HG03060 (cell line): ENCODE results near the gene ARHGEF40.

Source experiments
- ATAC-seq: cut with Tn5 transposase; IDR thresholded peaks from one replicate; pipeline ENCODE4 v1.9.1; 2021; ENCODE audit warnings: low read depth, moderate number of reproducible peaks; ENCODE audit not compliant: unreplicated experiment

Gene ARHGEF40

DNA sequence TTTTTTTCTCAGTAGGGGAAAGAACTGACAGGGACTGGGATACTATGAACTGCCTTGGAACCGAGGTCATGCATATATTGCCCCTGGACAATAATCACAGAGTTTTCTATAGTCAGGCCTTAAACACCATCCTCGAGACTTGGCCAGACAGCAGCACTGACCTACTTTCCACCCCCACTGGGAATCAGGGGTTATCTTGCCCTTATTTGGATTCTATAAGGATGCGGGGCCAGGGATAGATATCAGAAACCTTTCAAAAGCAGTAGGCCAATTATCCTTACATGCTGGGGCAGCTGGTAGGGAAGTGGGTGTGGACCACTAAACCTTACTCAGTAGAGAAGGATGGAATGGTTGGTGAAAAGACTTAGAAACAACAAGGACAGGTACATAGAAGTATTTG, 26.3 kb downstream of the ARHGEF40 start:
- no peak for ATAC-seq

DNA sequence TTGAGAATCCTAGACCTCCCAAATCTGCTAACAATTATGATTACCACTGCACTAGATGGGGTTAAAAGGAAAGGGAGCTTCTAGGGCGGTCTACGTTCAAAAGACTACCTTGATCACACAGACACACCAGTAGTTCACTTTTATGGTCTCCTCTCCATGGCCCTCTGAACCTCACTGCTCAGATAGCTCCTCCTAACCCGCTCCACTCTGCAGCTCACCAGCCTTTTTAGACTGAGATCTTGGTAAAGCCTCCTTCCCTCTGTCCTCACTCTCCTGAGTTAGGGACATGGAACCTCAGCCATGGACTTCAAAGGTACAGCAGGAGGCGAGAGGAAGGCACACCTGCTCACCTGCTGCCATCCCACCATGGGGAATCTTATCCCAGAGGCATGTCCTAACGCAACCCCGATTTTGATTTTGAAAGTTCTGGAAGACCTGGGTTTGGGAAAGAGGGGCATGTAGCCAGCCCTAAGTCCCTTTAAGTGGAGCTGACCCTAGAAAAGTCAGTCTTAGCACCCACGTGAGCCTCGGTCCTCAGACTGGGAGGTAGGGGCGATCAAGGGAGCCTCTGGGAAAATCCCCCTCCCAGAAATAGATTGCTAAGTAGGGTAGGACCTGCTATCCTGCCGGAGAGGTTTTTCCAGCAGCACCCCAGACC, 27.0 kb downstream of the ARHGEF40 start:
- ATAC-seq, result no peak

DNA sequence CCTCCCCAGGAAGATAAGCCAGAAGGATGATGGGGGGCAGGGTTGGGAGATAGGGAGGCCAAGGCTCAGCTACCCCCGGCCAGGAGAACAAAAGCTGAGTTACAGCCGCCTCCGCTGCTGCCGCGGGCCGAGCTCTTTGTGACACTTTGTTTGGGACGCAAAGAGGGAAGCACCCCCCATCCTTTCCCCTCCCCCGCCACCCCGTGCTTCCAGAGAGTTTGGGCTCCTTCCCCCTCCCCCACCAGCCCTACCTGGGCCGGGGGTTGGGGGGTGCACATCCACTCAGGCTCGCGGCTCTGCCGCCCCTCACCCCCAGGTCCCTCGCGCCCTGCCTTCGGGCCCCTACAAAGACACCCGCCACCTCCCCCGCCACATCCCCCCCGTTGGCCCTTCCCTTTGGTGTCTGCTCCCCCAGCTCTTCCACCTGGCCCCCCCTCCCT, 27.6 kb downstream of the ARHGEF40 start:
- no peak for ATAC-seq

- ATAC-seq, result no peak
Measured at GRCh38 chr14:21098076-21098891, 28.2 kb downstream of the ARHGEF40 start, which contains the start of gene ZNF219. Gene ZNF219 (minus strand): TSS chr14:21098655. CDS start chr14:21093591, 5,064 bp downstream.

DNA sequence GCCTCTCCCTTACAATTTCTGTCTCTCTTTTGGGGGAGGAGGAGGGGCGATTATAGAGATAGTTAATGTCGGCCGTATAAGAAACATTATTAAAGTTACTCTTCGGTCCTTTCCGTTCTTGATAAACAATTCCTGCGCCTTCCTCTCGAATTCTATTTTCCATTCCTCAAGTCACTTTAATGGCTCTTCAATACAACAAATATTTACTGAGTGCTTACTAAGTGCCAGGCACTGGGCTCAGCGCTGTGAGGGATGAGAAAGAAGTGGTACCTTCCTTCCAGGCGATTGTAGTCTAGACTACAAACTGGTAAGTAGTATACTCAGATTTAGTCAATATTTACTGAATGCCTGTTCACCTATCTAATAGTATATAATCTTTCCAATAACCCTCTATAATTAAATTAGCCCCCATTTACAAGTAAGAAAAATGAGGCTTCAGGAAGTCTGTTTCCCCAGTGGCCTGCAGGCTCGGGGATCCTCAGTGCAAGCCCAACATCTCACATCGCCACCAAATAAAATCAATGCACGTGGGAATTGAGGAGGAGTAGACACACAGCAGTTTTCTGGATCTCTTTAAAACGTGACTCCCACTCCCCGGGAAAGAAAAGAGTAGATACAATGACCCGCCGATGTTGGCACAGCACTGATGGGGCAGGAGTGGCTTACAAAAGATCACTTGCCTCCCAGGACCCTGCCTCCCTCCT, 28.9 kb downstream of the ARHGEF40 start:
- no peak for ATAC-seq

GRCh38 chr14:21099596-21099985, 29.5 kb downstream of the ARHGEF40 start:
- ATAC-seq, result no peak

DNA sequence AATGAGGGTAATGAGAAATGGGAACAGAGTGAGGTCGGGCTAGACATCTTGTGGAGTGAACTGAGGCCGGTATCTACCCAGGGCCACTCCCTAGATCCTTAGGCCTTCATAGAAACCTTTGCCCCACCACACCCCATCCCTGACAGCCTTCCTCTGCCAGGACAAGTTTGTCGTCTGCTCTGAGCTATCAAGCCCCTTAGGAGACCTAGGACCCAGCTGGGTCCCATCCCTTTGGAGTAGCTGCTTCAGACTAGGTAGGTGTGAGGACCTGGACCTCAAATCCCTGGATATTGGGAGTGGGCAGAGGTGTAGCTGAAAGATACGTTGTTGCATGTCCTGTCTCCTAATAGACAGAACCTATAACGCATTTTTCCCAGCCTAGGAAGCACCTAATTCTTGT, 30.8 kb downstream of the ARHGEF40 start, which contains the start of gene TMEM253:
TMEM253 (plus strand) TSS at position 136 of the 400 bp plus-strand sequence. CDS start 278 bp downstream, outside the sequence.
- no peak for ATAC-seq

GRCh38 chr14:21101802-21102413, 31.8 kb downstream of the ARHGEF40 start:
- ATAC-seq, result no peak

DNA sequence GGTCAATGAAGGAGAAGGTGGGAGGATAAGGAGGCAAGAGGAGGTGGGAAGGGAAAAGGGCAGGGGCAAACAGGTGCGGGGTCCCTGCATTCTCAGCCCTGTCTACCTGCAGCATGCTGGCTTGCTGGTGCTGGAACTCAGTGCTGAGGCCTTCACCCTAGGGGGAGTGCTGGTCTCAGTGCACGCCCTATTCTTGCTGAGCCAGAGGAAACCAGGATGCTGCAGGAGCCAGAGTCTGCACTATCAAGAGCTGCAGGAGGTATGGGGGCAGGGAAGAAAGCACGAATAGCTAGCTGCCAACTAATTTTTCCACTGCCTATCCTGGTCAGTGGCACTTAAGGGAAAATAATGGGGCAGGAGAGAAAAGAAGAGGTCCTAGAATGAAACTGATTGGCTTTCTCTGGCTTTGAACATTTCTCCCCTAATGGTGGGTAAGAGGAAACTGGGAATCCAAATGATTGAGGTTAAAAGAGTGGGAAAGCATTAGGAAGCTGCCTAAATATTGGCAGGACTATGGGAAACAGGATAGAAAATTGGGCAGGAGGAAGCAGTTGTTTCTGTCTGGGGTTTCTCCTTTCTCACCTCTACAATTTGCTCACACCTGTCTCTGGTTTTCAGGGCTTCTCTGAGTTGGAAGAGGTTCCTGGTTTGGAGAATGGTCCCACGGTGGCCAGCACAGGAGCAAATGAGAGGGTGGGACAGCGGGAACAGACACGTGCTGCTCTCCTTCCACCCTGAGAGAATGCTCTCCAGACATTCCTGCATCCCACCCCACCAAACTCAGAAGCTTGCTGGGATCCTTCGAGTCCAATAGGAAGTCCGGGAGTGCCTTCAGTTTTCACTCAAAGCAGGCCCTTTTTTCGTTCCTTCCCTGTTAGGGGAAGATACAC, 32.7 kb downstream of the ARHGEF40 start:
- ATAC-seq, result no peak

GRCh38 chr14:21103411-21103709, 33.3 kb downstream of the ARHGEF40 start:
- no peak for ATAC-seq

DNA sequence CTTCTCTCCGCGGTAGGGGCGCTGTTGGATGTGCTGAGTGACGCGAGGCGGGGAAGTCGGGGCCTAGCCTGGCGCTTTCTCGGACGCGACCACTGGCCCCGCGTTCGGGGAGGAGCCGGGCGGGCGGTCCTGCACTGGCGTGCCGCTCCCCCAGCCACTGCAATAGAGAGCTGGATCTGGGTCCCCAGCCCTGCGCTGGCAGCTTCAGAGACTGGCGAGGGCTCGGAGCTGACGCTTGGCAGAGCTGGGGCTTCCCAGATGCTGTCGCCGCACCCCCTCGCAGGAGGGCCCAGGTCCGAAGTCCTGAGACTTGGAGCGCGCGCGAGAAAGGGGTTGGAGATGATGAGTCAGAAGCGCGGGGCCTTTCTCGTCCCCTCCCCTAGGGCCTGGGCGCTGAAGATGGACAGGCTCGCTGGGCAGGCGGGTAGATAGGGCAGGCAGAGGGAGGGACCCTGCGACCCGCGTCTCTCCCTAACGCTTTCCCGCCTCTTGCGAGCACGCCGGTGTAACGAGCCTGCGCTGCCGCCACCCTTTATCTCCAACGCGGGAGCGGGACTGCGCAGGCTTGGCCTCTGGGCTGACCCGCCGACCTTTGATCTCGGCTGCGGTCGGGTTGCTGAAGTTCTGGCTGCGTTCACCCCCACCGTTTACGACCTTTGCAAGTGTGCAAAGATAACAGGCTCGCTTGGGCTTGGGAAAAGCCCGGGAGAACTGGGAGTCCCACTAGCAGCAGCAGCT, 33.8 kb downstream of the ARHGEF40 start:
- peak; percentile 79 for ATAC-seq

DNA sequence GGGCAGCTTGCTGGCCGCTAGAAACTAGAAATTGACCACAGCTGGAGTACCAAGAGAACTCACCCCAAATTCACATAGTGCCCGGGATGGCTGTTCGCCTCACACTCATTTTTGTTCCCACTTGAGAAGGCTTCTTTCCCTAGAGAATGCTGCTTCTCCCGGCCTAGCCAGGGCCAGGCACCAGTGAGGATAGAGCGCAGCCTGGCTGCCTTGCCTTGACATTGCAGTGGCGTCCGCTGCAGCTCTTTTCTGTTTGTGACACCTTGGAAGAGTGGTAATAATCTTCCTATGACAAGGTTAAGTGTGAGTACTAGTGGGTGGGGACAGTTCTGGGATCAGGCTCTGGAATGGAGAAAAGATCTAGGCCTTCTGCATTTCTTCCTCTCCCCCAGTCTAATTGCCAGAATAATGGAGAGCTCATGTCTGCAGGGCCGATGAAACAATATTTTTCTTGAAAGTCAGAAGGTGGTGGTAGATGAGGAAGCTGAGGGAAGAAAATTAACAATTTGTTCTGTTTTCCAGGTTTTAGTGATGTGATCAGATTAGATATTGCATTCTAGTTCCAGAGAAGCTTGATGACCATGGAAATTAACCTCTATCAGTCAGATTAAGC, 34.5 kb downstream of the ARHGEF40 start:
- no peak for ATAC-seq

GRCh38 chr14:21105095-21105494, 35.0 kb downstream of the ARHGEF40 start:
- no peak for ATAC-seq

DNA sequence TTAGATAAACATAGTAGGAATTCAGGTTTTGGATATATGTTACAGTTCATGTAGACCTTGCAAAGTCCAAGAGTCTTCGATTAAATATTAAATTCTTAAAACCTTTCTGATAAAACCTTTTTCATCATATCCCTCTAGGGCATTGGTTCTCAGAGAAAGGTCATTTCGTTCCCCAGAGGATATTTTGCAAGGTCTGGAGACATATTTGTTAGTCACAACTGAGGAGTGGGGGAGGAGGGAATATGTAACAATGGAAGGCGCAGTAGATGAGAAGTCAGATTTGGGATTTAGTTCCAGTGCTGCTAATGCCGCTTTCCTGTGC, 36.0 kb downstream of the ARHGEF40 start:
- no peak for ATAC-seq

DNA sequence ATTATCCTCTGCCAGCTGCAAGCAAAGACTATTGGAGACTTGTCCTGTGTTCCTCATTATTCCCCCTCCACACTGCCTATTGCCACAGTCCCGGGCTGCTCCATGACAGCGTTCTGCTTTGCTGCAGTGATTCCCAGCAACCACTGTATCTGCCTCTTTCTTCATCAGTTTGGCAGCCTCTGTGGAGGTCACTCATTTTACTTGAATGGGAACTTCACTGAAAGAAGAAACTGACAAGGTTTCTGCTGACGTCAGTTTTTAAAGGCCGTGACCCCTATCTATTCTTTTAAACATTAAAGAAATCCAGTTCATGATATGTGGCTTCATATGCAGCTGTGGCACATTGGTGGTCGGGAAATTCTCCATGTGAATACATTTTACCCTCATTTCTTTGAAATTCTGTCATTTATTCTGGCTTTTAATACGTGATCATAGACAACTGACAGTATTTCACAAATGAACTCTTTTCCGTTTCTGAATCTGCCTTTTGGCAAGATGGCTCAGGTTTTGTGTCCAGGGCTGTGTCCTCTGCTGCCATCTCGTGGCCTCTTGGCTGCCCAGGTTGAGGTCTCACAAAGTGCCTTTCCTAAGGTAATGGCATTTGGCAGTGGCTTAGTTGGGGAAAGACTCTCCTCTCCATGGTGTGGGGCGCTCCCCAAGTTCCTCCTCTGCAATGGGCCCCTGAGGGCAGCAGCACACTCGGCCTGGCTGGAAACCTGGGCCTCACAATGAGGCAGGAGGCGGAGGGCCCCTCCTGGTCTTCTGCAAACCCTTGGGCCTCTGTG, 36.6 kb downstream of the ARHGEF40 start:
- no peak for ATAC-seq

- no peak for ATAC-seq
Measured at GRCh38 chr14:21107283-21107800, 37.2 kb downstream of the ARHGEF40 start.

- no peak for ATAC-seq
Measured at GRCh38 chr14:21108791-21109190, 38.7 kb downstream of the ARHGEF40 start.
